Sigmoid colon (tissue), 4 donors: ENCODE results near the gene COBL.

ENCODE experiments used
- EP300 ChIP-seq, 4 donors: sonication (generic); formaldehyde crosslinking; IDR thresholded peaks; one replicate each; pipeline ENCODE4 v1.6.1; 2017; ENCODE audit warnings: antibody characterized with exemption in 4 of 4
- POLR2A ChIP-seq, 2 donors: fragments of 450-650 bp; IDR thresholded peaks; one replicate each; pipeline ENCODE4 v1.6.1; 2016; ENCODE audit warnings: antibody characterized with exemption in 2 of 2, mild to moderate bottlenecking in 2 of 2, moderate library complexity in 2 of 2
- TF ChIP-seq, protein P1 (sequence below), 4 experiments: fragments of 450-650 bp in 3 of 4; fragments of 200-600 bp in 1 of 4; IDR thresholded peaks; one replicate each; pipeline ENCODE4 v1.5.1; 2016 to 2019; ENCODE audit warnings: antibody characterized with exemption in 4 of 4, mild to moderate bottlenecking in 3 of 4, moderate library complexity in 2 of 4

DNA sequence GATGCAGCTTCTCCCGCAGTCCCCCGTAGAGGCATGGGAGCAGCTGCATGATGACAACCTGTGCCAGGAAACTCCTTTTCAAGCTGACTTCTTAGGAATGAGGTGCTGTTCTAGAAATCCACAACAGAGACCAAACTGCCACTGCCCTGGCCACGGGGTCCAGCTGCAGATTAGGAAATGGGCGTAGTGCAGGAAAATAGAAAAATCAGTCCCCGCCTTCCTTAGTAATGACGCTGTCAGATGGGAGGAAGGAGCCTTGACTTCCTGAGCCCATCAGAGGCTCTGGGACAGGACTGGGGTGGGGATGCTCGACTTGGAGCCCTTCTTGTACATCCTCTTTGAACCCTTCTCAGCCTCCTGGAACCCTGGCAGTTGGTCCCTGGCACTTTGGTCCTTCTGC is 306.1 kb downstream of the COBL start:
- TF ChIP-seq, protein P1, sequence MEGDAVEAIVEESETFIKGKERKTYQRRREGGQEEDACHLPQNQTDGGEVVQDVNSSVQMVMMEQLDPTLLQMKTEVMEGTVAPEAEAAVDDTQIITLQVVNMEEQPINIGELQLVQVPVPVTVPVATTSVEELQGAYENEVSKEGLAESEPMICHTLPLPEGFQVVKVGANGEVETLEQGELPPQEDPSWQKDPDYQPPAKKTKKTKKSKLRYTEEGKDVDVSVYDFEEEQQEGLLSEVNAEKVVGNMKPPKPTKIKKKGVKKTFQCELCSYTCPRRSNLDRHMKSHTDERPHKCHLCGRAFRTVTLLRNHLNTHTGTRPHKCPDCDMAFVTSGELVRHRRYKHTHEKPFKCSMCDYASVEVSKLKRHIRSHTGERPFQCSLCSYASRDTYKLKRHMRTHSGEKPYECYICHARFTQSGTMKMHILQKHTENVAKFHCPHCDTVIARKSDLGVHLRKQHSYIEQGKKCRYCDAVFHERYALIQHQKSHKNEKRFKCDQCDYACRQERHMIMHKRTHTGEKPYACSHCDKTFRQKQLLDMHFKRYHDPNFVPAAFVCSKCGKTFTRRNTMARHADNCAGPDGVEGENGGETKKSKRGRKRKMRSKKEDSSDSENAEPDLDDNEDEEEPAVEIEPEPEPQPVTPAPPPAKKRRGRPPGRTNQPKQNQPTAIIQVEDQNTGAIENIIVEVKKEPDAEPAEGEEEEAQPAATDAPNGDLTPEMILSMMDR (IDR thresholded peaks at IDR 0.05), result no peak
- TF ChIP-seq EP300 (IDR thresholded peaks at IDR 0.05) (no peak), POLR2A (IDR thresholded peaks at IDR 0.05) (no peak)
